Lung (tissue), 12 donors: ENCODE data around the gene RIMS4. TPM values are rescaled to one million over a fixed set of nuclear protein-coding genes. Genes with fewer than 3 reads are reported as not detected.

Experiments
- ATAC-seq: fragments of 200-7000 bp; cut with Tn5 transposase; one replicate; pipeline ENCODE4 v1.9.1; 2020; ENCODE audit warnings: moderate number of reproducible peaks; ENCODE audit not compliant: insufficient read depth, low FRiP score
- DNase-seq, 3 donors: peaks; one replicate each; pipeline ENCODE4 v3.0.0-alpha.2; 2013 to 2017
- H3K27ac ChIP-seq, 2 donors: one replicate each; pipeline ENCODE4 v1.5.1; 2013; ENCODE audit warnings: mild to moderate bottlenecking in 2 of 2, moderate library complexity in 2 of 2, control low read depth in 1 of 2, inconsistent platforms in 1 of 2, low read depth in 1 of 2, low read length in 1 of 2
- H3K27me3 ChIP-seq, 3 donors: one replicate each; pipeline ENCODE4 v1.5.1; 2013; ENCODE audit warnings: low read length in 2 of 3; ENCODE audit not compliant: control insufficient read depth in 3 of 3, insufficient read depth in 3 of 3
- H3K36me3 ChIP-seq, 4 donors: one replicate each; pipeline ENCODE4 v1.5.1; 2013; ENCODE audit warnings: low read length in 4 of 4, mild to moderate bottlenecking in 1 of 4, moderate library complexity in 1 of 4; ENCODE audit not compliant: control insufficient read depth in 4 of 4, insufficient read depth in 4 of 4
- H3K4me1 ChIP-seq, 5 donors: one replicate each; pipeline ENCODE4 v1.5.1; 2013; ENCODE audit warnings: low read length in 5 of 5, mild to moderate bottlenecking in 2 of 5, moderate library complexity in 1 of 5; ENCODE audit not compliant: control insufficient read depth in 5 of 5, insufficient read depth in 5 of 5
- H3K4me3 ChIP-seq: one replicate; pipeline ENCODE4 v1.5.1; 2013; ENCODE audit warnings: mild to moderate bottlenecking, control low read depth, moderate library complexity
- H3K9ac ChIP-seq, 2 donors: one replicate each; pipeline ENCODE4 v1.5.1; 2013; ENCODE audit warnings: low read length in 2 of 2, control low read depth in 1 of 2; ENCODE audit not compliant: insufficient read depth in 1 of 2
- H3K9me3 ChIP-seq, 4 donors: one replicate each; pipeline ENCODE4 v1.5.1; 2013; ENCODE audit warnings: low read length in 3 of 4, mild to moderate bottlenecking in 1 of 4, moderate library complexity in 1 of 4; ENCODE audit not compliant: control insufficient read depth in 4 of 4, insufficient read depth in 3 of 4
- WGBS, 2 donors: extraction: QIAGEN DNeasy Blood & Tissue Kit; methylation state at CpG; one replicate each; pipeline ENCODE4 v1.1.7; 2013; 5-methylcytosine and 5-hydroxymethylcytosine counted together
- polyA plus RNA-seq, 2 donors: library from polyadenylated mRNA; stranded (reverse); fragments of 200-250 nt; gene quantifications; one replicate each; pipeline ENCODE4 v1.2.1, GENCODE V29; 2013
- total RNA-seq, 2 donors: library from RNA; depleted of rRNA in 1 of 2; stranded (reverse); fragments of >200 nt in 1 of 2; gene quantifications; one replicate each; pipeline ENCODE4 v1.2.1, GENCODE V29; 2014 to 2021
- TF ChIP-seq, protein P1 (sequence below): IDR thresholded peaks from 2 replicates; pipeline ENCODE4 v1.5.1; 2012; ENCODE audit warnings: mild to moderate bottlenecking; ENCODE audit errors: control extremely low read depth, extremely low read depth
- donor health status: control.
- donor health status: control.
- donor health status: Bipolar disorder and iron deficiency.
- donor health status: healthy.
- donor health status: DM: yes; HTN: yes; CAD: no.

The RIMS4 gene
- total and polyA plus RNA-seq, 4 donors, result 0.43 to 5.6 (median 1.6) TPM

DNA sequence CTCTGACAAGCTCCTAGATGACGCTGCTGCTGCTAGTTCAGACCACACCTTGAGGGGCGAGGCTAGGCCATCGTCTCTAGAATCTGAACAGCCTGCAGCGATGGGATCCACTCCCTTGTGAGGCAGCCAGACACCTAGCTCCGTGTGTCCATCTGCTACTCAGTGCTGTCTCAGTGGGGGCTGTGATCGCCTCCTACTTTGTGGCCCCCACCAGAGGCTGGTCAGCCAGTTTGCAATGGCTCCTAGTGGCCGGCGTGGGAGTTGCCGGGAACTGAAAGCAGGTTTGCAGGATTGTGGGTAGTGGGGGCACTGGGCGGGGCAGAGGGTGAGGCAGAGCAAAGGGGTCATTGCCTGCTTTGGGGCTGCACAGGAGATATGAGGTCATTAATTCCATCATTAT, 92.4 kb downstream of the RIMS4 start:
- Histone ChIP-seq H3K27ac (no peak overlapping the region), H3K9ac (no peak overlapping the region), H3K9me3 (no peaks in the 10 kb centered on the region), H3K27me3 (no peaks in the 10 kb centered on the region), H3K4me1 (peaks cover 0 to 34% (median 11%) of the 10 kb centered on the region in 5 donors), H3K4me3 (no peak overlapping the region), H3K36me3 (no peaks in the 10 kb centered on the region)
- DNase-seq, result no peak
- TF ChIP-seq, protein P1, sequence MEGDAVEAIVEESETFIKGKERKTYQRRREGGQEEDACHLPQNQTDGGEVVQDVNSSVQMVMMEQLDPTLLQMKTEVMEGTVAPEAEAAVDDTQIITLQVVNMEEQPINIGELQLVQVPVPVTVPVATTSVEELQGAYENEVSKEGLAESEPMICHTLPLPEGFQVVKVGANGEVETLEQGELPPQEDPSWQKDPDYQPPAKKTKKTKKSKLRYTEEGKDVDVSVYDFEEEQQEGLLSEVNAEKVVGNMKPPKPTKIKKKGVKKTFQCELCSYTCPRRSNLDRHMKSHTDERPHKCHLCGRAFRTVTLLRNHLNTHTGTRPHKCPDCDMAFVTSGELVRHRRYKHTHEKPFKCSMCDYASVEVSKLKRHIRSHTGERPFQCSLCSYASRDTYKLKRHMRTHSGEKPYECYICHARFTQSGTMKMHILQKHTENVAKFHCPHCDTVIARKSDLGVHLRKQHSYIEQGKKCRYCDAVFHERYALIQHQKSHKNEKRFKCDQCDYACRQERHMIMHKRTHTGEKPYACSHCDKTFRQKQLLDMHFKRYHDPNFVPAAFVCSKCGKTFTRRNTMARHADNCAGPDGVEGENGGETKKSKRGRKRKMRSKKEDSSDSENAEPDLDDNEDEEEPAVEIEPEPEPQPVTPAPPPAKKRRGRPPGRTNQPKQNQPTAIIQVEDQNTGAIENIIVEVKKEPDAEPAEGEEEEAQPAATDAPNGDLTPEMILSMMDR, result no peak
- no peak for ATAC-seq
- 80 to 88% methylated on average over 10 of the region's 10 CpGs for WGBS, 2 donors

DNA sequence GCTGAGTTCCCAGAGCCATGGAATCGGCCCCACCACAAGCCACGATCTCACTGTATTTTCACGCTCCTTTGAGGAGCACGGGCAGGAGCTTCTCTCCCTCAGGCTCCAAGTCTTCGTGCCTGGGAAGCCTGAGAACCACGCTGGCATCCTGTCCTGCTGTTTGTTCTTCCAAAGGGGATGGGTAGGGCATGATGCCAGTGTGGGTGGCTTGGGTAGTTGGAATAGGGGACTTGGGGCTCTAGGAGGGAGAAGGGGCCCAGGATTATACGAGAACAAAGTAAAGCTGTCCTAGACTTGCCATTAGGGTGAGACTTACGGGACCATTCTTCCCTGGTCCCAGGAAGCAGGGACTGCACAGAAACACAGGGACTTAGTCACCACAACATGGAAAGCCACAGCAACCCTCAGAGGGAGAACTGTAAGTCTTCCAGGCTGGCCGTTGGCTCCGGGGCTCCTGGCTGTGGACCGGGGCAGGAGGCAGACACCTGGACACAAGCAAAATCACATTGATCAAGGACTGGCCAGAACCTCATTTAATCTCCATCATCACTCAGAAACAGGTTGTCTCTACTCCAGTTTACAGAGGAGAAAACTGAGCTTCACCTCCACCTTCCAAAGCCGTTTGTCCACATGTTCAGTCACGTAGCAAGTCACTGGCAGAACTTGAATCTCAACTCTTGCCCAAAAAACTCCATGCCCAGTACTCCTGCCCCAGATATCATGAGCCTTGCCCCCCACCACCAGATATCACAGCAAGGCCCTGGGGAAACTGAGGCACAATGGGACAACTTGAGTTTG, 93.8 kb downstream of the RIMS4 start:
- 82 to 91% methylated on average over 13 of the region's 13 CpGs for WGBS, 2 donors
- ATAC-seq (no peak), DNase-seq (no peak)
- Histone ChIP-seq H3K27ac (peak overlapping the region in 1 of 2 donors; percentile 43), H3K27me3 (no peaks in the 10 kb centered on the region), H3K4me3 (no peak overlapping the region), H3K36me3 (no peaks in the 10 kb centered on the region), H3K4me1 (peaks cover 3 to 44% (median 11%) of the 10 kb centered on the region in 5 donors), H3K9ac (no peak overlapping the region), H3K9me3 (no peaks in the 10 kb centered on the region)
- TF ChIP-seq, protein P1, result no peak

DNA sequence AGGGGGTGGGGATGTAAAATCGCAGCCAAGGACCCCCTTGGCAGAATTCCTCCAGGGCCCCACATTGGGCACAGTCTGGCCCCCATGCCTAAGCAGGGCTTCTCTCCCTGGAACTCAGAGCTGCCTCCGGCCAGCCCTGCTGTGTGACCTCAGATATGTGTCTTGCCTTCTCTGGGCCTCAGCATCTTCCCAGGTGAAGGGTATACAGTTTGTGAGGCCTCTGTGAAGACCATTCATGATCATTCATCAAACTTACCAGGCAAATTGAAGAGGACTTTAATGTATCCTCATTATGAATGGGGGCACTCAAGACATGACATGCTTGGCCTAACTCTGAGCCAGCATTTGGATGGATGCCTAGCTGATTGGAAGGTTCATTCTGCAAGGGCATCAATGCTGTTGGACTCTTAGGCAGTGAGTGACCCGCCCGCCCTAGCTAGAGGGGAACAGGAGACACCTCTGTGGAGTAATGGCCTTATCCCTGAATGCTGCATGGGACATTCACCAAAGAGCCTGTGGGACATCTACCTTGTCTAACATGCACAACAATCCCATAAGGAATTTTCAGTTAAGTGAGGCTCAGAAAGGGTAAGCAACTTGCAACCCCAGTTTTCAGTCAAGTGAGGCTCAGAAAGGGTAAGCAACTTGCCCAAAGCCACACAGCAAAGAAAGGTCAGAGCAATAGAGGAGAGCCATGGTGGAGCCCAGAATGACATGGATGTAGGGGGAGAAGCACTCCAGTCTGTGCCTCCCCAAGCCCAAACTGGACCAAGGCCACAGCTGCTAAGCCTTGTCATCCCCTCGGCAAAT, 94.6 kb downstream of the RIMS4 start:
- H3K27me3 ChIP-seq, result no peaks in the 10 kb centered on the region
- H3K9me3 ChIP-seq, result no peaks in the 10 kb centered on the region
- DNase-seq (no peak), ATAC-seq (no peak)
- H3K4me3 ChIP-seq, result no peak overlapping the region
- TF ChIP-seq, protein P1, result no peak
- peaks cover 4 to 48% (median 13%) of the 10 kb centered on the region in 5 donors for H3K4me1 ChIP-seq
- no peak overlapping the region for H3K9ac ChIP-seq
- H3K36me3 ChIP-seq, result no peaks in the 10 kb centered on the region
- H3K27ac ChIP-seq, result peak overlapping the region; percentile 37 to 85
- 87 to 96% methylated on average over 5 of the region's 5 CpGs for WGBS, 2 donors
